DMS153 treated with DMSO at 0.1 percent for 48 hours (cell line): ENCODE data around the gene WDR75.
"Not testable (repeated sequence)": the region's sequence is repeated elsewhere in the genome, so short reads cannot be mapped to it uniquely, and the experiment has no call there.

Experiments
- DNase-seq: peaks from one replicate; lab custom pipeline; 2025; ENCODE audit not compliant: unreplicated experiment; lab: John Stamatoyannopoulos, UW

Gene WDR75

GRCh38 chr2:189440947-189441708 is at the start of gene WDR75:
Gene WDR75 (plus strand): TSS chr2:189441474. CDS start chr2:189441493, 19 bp downstream.
- DNase-seq = peak; percentile 97

- no peak for DNase-seq
Observed at GRCh38 chr2:189393440-189394111, 47.7 kb upstream of the WDR75 start.

GRCh38 chr2:189394525-189394924 is 46.7 kb upstream of the WDR75 start:
- DNase-seq = no peak

DNA sequence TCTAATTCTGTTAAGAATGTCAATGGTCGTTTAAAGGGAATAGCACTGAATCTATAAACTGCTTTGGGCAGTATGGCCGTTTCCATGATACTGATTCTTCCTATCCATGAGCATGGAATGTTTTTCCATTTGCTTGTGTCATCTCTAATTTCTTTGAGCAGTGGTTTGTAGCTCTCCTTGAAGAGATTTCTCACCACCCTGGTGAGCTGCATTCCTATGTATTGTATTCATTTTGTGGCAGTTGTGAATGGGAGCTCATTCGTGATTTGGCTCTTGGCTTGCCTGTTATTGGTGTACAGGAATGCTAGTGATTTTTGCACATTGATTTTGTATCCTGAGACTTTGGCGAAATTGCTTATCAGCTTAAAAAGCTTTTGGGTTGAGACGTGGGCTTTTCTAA is 38.3 kb upstream of the WDR75 start:
- DNase-seq = no peak

DNA sequence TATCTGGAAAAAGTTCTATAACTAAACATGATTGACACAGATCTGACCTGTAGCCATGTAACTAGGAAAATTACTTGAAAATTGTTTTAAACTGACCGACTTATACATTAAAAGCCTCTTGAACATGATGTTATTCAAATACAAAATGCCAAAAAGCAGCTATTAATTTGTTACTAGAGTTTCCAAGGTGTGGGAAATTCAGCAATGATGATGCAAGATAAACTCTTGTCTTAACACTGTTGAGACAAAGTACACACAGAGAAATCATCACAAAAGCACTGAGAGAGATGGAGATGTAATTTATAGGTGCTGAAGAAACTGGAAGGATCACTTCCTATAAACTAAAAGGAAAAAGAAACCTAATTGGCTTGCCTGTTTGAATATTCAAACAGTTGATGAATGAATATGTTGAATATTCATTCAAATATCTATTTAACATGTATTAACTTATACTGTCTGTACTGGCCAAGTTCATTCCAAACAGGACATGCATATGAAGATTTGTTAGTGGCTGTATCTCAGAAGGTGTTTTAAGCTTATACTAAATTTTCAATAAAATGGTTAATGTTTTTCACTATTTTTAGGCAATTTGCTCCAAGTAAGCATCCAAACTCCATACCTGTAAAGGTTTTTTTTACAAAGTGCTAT is 34.6 kb upstream of the WDR75 start:
- no peak for DNase-seq

- DNase-seq = no peak
Observed at GRCh38 chr2:189407281-189408209, 33.7 kb upstream of the WDR75 start.

GRCh38 chr2:189408294-189408693 is 33.0 kb upstream of the WDR75 start:
- no peak for DNase-seq

GRCh38 chr2:189409131-189409530 is 32.1 kb upstream of the WDR75 start:
- no peak for DNase-seq

- no peak for DNase-seq
Observed at GRCh38 chr2:189409647-189410046, 31.6 kb upstream of the WDR75 start.

GRCh38 chr2:189411860-189412259 is 29.4 kb upstream of the WDR75 start:
- no peak for DNase-seq

GRCh38 chr2:189412330-189412953 is 28.8 kb upstream of the WDR75 start:
- DNase-seq = peak; percentile 56

DNA sequence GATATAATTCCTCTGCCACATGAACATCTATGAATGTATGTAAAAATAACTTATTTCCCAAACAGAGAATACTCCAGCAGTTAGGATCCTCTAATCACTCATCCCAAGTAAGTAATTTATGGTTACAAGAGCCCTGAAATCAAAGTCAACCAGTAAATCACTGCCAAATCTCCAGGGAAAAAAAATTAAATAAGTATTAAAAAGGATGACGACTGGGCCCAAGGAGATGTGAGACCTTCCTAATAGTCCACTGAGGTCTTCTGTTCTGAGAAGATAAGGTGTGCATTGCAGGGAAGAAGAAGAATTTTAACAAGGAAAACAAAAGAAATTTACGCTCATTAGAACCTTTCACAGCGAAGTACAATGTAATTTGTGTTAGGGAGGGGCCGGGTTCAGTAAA is 28.0 kb upstream of the WDR75 start:
- DNase-seq = no peak

DNA sequence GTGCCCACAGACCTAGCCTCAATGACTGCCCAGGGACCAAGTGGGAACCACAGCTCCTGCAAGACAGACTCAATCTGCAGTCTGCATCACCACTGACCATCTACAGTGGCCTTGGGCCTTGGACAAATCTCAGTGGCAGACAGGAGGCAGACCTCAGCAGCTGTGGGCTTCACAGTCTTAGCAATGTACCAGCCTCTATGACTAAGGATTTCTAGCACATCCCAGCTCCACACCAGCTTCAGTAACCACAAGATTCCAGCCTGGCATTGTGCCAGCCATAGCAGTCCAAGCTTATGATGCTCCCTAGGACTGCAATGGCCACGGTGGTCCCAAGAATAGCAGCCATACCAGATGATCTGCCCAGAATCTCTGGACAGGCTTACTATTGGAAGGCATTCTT is 19.6 kb upstream of the WDR75 start:
- DNase-seq = no peak

DNA sequence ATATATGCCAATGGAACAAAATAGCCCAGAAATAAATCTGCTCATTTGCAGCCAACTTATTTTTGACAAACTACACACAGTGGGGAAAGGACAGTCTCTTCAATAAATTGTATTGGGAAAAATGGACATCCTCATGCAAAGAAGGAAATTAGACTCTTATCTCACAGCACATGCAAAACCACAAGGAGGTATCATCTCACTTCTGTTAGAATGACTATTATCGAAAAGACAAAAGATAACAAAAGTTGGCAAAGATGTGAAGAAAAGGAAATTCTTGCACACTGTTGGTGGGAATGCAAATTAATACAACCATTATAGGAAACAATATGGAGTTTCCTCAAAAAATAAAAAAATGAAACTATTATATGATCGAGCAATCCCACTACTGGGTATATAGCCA is 16.3 kb upstream of the WDR75 start:
- DNase-seq = no peak

- no peak for DNase-seq
Observed at GRCh38 chr2:189425676-189426075, 15.6 kb upstream of the WDR75 start.

GRCh38 chr2:189426886-189427285 is 14.4 kb upstream of the WDR75 start:
- no peak for DNase-seq

- DNase-seq = no peak
Observed at GRCh38 chr2:189427872-189428271, 13.4 kb upstream of the WDR75 start.

DNA sequence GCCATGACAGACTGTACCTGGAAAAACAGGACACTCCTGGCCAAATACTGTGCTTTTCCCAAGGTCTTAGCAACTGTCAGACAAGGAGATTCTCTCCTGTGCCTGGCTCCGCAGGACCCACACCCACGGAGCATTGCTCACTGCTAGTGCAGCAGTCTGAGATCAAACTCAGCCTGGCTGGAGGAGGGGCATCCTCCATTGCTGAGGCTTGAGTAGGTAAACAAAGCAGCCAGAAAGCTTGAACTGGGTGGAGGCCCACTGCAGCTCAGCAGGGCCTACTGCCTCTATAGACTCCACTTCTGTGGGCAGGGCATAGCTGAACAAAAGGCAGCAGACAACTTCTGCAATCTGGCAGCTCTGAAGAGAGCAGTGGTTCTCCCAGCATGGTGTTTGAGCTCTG is 10.8 kb upstream of the WDR75 start:
- not testable (repeated sequence) for DNase-seq

GRCh38 chr2:189435803-189436202 is 5.5 kb upstream of the WDR75 start:
- not testable (repeated sequence) for DNase-seq

DNA sequence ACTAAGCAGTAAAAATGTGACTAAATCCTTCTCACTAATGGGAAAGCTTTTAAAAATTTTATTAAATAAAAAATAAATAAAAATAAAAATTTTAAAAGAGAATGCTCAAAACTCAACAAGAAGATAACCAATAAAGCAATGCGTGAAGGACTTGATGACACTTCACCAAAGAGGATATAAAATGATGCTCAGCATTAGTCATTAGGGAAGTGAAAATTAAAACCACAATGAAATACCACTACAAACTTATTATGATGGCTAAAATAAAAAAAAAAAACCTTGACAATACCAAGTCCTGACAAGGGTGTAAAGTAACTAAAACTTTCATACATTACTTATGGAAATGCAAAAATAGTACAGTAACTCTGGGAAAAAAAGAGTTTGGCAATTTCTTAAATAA is 3.3 kb upstream of the WDR75 start:
- DNase-seq = no peak

DNA sequence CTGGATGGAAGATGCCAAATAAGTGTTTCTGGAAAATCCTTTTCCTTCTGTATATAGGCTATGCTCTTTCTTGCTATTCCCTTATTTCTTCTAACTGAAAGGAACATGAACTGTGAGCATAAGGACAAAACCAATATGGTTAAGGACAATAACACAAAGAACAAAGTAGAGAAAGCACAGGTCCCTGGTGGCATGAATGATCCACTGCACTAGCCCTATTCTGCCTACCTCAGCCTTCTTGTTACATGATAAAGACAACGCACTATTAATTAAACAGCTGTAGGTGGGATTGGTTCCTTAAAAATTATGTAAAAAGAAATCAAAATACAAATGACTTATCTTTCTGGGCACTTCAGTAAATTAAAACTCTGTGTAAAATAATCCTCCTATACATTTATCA is 1.9 kb upstream of the WDR75 start:
- DNase-seq = no peak
